ENCODE results near the gene ANK3.

Gene ANK3

DNA sequence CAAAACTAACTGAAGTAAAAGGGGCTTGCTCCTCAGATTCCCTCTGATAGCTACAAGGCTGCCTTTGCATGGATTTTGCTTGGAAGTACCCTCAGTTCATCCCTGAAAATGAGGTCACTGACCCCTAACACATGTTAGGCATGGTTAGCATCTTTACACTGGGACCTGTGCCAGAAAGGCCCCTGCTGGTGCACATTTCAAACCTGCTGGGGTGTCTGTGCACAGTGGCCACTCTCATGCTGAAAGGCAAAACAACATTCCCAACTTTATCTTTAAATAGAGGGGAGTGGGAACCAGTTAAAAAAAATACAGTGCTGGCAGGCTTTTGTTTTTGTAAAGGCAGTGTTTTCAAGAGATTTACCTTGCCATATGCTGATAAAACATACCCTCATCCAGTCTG is 99.1 kb downstream of the ANK3 start:
- peaks cover 0 to 9% of the 10 kb centered on the region in 2 donors for H3K4me1 ChIP-seq (ENCODE audit: control insufficient read depth in 1 of 2, insufficient read depth in 2 of 2, low read length in 2 of 2)
- H3K36me3 ChIP-seq (ENCODE audit: control insufficient read depth in 1 of 2, insufficient read depth in 2 of 2, low read length in 2 of 2), result no peaks in the 10 kb centered on the region
- H3K27me3 ChIP-seq (ENCODE audit: low read depth, low read length), result no peaks in the 10 kb centered on the region
- H3K9me3 ChIP-seq (ENCODE audit: control insufficient read depth in 1 of 2, low read length in 2 of 2), result no peaks in the 10 kb centered on the region
- H3K4me3 ChIP-seq (ENCODE audit: low read depth in 1 of 2, low read length in 2 of 2), result no peak overlapping the region
- H3K27ac ChIP-seq (ENCODE audit: low read length), result no peak overlapping the region

DNA sequence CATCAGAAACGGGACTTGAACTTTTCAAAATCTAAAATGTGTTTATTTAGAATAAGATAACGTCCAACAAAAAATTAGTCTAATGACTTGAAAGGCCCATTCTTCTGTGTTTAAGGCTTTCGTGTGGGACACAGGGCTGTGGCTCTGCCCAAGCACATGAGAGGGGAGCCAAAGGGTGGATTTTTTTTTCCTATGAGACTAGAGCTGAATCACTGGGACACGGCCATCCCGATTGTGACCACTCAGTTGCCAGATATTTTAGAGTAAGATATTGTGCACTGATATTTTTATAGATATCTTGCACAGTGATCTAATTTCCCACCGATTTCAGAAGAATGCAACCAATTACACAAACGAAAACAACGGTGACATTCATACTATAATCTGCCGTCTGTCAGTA is 99.9 kb downstream of the ANK3 start:
- Histone ChIP-seq H3K36me3 (ENCODE audit: control insufficient read depth in 1 of 2, insufficient read depth in 2 of 2, low read length in 2 of 2) (no peaks in the 10 kb centered on the region), H3K4me3 (ENCODE audit: low read depth in 1 of 2, low read length in 2 of 2) (no peak overlapping the region), H3K9me3 (ENCODE audit: control insufficient read depth in 1 of 2, low read length in 2 of 2) (no peaks in the 10 kb centered on the region), H3K27ac (ENCODE audit: low read length) (no peak overlapping the region), H3K27me3 (ENCODE audit: low read depth, low read length) (no peaks in the 10 kb centered on the region), H3K4me1 (ENCODE audit: control insufficient read depth in 1 of 2, insufficient read depth in 2 of 2, low read length in 2 of 2) (peaks cover 0 to 9% of the 10 kb centered on the region in 2 donors)

DNA sequence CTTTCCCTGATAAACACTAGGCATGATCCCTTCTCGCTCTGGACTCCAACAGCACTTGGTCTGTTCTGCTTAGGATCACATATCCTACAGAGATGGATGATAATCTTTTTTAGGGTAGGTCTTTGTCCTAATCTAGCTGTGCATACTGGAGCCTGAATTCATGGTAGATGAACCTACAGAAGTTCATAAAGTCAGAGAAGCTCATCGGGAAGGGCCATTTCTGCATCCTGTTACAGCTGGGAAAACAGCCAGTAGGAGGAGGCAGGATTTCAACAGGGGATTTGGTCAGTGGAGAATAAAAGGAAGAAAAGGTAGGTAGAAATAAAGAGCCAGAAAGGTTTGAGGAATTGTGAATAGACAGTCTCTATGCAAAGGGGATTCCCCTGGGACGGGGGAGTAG is 101.4 kb downstream of the ANK3 start:
- no peaks in the 10 kb centered on the region for H3K27me3 ChIP-seq (ENCODE audit: low read depth, low read length)
- no peaks in the 10 kb centered on the region for H3K36me3 ChIP-seq (ENCODE audit: control insufficient read depth in 1 of 2, insufficient read depth in 2 of 2, low read length in 2 of 2)
- H3K9me3 ChIP-seq (ENCODE audit: control insufficient read depth in 1 of 2, low read length in 2 of 2), result no peaks in the 10 kb centered on the region
- H3K27ac ChIP-seq (ENCODE audit: low read length), result no peak overlapping the region
- peaks cover 0 to 9% of the 10 kb centered on the region in 2 donors for H3K4me1 ChIP-seq (ENCODE audit: control insufficient read depth in 1 of 2, insufficient read depth in 2 of 2, low read length in 2 of 2)
- no peak overlapping the region for H3K4me3 ChIP-seq (ENCODE audit: low read depth in 1 of 2, low read length in 2 of 2)

DNA sequence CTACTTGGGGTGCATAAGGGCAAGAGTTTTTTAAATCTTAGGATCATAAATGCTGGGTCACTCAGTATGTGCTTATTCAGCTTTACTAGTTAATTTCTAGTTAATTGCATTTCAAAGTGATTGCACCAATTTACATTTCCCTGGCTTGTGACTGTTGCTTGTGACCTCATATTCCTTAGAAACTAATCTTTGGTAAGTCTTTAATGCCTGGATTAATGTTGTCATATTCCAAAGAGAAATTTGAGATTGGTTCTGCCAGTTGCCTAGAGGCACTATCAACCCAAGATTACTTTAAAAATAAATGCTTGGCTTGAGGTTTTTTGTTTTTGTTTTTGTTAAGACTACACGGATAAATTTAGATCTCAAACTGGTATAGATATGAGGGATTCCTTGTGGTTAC is 103.1 kb downstream of the ANK3 start:
- Histone ChIP-seq H3K27me3 (ENCODE audit: low read depth, low read length) (no peaks in the 10 kb centered on the region), H3K36me3 (ENCODE audit: control insufficient read depth in 1 of 2, insufficient read depth in 2 of 2, low read length in 2 of 2) (no peaks in the 10 kb centered on the region), H3K4me1 (ENCODE audit: control insufficient read depth in 1 of 2, insufficient read depth in 2 of 2, low read length in 2 of 2) (peaks cover 0 to 9% of the 10 kb centered on the region in 2 donors), H3K4me3 (ENCODE audit: low read depth in 1 of 2, low read length in 2 of 2) (no peak overlapping the region), H3K9me3 (ENCODE audit: control insufficient read depth in 1 of 2, low read length in 2 of 2) (no peaks in the 10 kb centered on the region), H3K27ac (ENCODE audit: low read length) (no peak overlapping the region)

DNA sequence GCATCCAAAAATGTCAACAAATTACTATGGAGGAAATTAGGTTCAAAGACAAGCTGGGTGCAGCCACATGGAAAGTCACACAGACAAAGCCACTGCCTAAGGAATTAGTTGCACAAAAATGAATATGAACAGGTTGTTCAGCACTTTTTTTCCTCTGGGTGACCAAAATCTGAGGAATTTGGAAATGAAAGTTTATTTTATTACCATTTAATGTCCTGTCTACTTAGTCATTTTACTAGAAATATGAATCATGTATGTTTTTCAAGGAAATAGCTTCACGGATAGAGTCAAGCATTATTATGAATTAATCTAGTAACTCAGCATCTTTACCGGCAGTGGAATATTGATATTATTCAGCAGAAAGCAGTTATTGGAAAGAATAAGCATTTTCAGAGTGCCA is 106.3 kb downstream of the ANK3 start:
- no peaks in the 10 kb centered on the region for H3K9me3 ChIP-seq (ENCODE audit: control insufficient read depth in 1 of 2, low read length in 2 of 2)
- H3K27me3 ChIP-seq (ENCODE audit: low read depth, low read length), result no peaks in the 10 kb centered on the region
- peaks cover 0 to 4% of the 10 kb centered on the region in 2 donors for H3K4me1 ChIP-seq (ENCODE audit: control insufficient read depth in 1 of 2, insufficient read depth in 2 of 2, low read length in 2 of 2)
- H3K4me3 ChIP-seq (ENCODE audit: low read depth in 1 of 2, low read length in 2 of 2), result no peak overlapping the region
- H3K27ac ChIP-seq (ENCODE audit: low read length), result no peak overlapping the region
- H3K36me3 ChIP-seq (ENCODE audit: control insufficient read depth in 1 of 2, insufficient read depth in 2 of 2, low read length in 2 of 2), result no peaks in the 10 kb centered on the region

DNA sequence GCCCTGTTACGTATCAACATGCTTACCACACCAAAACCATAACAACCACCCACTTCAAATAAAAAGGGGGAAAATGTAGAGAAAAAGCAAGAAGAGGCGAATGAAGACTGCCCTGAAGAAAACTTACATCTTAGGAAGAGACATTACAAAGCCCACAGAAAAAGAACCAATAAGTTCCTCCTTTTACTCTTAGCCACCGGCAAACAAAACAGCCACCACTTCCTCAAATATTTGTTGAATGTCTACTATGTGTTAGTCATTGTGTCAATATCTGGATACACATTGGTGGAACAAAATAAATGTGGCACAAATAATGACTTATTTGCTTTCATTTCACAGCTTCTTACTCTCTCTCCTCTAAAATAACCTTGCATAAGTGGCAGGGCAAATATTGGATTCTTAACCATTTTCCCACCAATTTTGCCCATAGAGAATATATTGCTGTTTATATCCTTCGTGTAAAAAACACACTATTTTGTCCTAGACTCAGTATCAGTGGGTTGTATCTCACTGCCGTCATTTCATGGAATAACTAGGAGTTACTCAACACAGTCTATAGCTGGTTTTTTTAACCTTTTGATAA is 106.8 kb downstream of the ANK3 start:
- H3K36me3 ChIP-seq (ENCODE audit: control insufficient read depth in 1 of 2, insufficient read depth in 2 of 2, low read length in 2 of 2), result peaks cover 0 to 5% of the 10 kb centered on the region in 2 donors
- no peaks in the 10 kb centered on the region for H3K9me3 ChIP-seq (ENCODE audit: control insufficient read depth in 1 of 2, low read length in 2 of 2)
- no peak overlapping the region for H3K27ac ChIP-seq (ENCODE audit: low read length)
- no peaks in the 10 kb centered on the region for H3K4me1 ChIP-seq (ENCODE audit: control insufficient read depth in 1 of 2, insufficient read depth in 2 of 2, low read length in 2 of 2)
- H3K27me3 ChIP-seq (ENCODE audit: low read depth, low read length), result no peaks in the 10 kb centered on the region
- H3K4me3 ChIP-seq (ENCODE audit: low read depth in 1 of 2, low read length in 2 of 2), result no peak overlapping the region

DNA sequence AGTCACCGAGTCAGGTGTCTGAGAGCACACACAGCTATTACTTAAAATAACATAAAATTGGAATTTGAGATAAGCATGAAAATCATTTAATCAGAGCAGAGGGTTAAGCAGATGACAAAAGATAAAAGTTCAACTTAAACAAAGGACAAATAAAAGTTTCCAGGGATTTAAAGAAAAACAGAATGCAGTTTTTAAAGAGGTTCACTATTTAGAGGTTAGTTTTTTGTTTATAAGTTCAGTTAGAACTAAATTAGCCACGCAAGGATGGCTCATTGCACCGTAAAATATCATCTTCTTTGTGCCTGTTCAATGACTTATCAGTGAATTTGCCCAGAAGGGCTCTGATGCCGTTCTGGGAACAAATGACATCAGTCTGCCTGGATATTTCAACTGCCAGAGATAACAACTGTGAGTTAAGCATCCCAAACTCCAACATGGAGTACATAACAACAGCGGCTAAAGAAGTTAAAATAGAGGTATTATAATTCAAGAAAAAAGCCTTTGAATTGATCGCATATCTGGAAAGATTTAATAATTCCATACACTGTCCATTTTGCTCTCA is 107.8 kb downstream of the ANK3 start:
- Histone ChIP-seq H3K9me3 (ENCODE audit: control insufficient read depth in 1 of 2, low read length in 2 of 2) (no peaks in the 10 kb centered on the region), H3K27ac (ENCODE audit: low read length) (no peak overlapping the region), H3K4me1 (ENCODE audit: control insufficient read depth in 1 of 2, insufficient read depth in 2 of 2, low read length in 2 of 2) (no peaks in the 10 kb centered on the region)

DNA sequence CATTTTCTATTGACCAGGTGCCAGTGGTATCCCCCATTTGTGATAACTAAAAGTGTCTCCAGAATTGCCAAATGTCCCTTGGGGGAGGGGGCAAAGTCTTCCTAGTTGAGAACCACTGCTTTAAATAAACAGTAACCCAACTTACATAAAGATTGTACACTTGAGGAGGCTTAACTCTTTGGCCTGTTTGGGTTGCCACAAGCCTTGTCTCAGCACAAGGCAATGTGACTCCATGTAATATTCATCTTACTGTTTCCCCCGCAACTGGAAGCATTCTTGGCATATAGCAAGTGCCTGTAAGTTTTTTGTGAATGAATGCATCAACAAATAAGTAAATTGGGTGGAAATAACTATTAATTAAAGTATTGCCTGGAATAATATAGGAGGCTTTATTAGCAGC is 108.3 kb downstream of the ANK3 start:
- peaks cover 0 to 10% of the 10 kb centered on the region in 2 donors for H3K36me3 ChIP-seq (ENCODE audit: control insufficient read depth in 1 of 2, insufficient read depth in 2 of 2, low read length in 2 of 2)
- no peaks in the 10 kb centered on the region for H3K9me3 ChIP-seq (ENCODE audit: control insufficient read depth in 1 of 2, low read length in 2 of 2)
- H3K4me1 ChIP-seq (ENCODE audit: control insufficient read depth in 1 of 2, insufficient read depth in 2 of 2, low read length in 2 of 2), result no peaks in the 10 kb centered on the region
- H3K4me3 ChIP-seq (ENCODE audit: low read depth in 1 of 2, low read length in 2 of 2), result no peak overlapping the region
- no peaks in the 10 kb centered on the region for H3K27me3 ChIP-seq (ENCODE audit: low read depth, low read length)
- no peak overlapping the region for H3K27ac ChIP-seq (ENCODE audit: low read length)

More for the DNA sequence above, 107.8 kb downstream of the ANK3 start:
- Histone ChIP-seq H3K27me3 (ENCODE audit: low read depth, low read length) (no peaks in the 10 kb centered on the region), H3K4me3 (ENCODE audit: low read depth in 1 of 2, low read length in 2 of 2) (no peak overlapping the region), H3K36me3 (ENCODE audit: control insufficient read depth in 1 of 2, insufficient read depth in 2 of 2, low read length in 2 of 2) (peaks cover 0 to 10% of the 10 kb centered on the region in 2 donors)

DNA sequence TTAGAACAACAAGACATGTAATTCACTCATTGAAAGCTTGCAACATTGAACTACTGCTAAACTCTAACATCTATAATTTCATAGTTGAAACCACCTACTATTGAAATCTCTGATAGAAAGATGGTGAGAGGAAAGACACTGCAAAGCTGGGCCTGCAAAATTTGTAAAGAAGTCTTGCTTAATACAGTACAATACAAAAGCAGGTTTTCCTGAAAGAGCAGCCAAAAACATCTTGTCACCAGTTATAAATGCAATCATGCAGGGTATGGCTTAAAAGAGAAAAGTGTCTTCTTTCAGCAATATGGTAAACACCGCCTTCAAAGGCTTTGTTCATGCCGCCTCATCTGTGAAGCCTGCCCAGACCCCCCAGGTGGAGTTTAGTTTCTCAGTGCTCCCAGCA is 109.2 kb downstream of the ANK3 start:
- Histone ChIP-seq H3K27me3 (ENCODE audit: low read depth, low read length) (no peaks in the 10 kb centered on the region), H3K4me1 (ENCODE audit: control insufficient read depth in 1 of 2, insufficient read depth in 2 of 2, low read length in 2 of 2) (no peaks in the 10 kb centered on the region), H3K36me3 (ENCODE audit: control insufficient read depth in 1 of 2, insufficient read depth in 2 of 2, low read length in 2 of 2) (peaks cover 0 to 10% of the 10 kb centered on the region in 2 donors), H3K4me3 (ENCODE audit: low read depth in 1 of 2, low read length in 2 of 2) (no peak overlapping the region), H3K27ac (ENCODE audit: low read length) (no peak overlapping the region), H3K9me3 (ENCODE audit: control insufficient read depth in 1 of 2, low read length in 2 of 2) (no peaks in the 10 kb centered on the region)

DNA sequence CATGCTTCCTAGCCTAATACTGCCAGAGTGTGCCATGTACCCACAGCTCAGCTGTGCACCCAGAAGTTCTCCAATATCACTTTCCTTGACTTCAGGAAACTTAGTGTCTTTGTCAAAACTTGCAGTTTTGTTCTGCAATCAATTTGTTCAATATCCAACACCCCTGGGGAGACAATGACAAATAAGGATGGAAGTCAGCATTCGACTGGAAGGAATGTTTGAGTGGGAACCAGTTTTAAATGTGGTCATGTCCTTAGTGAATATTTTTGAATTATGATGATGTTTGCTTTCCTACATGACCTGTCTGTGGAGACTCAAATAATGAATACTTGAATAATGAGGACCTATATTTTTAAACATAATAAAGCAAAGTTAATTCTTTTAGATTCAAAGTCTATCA is 112.0 kb downstream of the ANK3 start:
- peaks cover 0 to 10% of the 10 kb centered on the region in 2 donors for H3K36me3 ChIP-seq (ENCODE audit: control insufficient read depth in 1 of 2, insufficient read depth in 2 of 2, low read length in 2 of 2)

DNA sequence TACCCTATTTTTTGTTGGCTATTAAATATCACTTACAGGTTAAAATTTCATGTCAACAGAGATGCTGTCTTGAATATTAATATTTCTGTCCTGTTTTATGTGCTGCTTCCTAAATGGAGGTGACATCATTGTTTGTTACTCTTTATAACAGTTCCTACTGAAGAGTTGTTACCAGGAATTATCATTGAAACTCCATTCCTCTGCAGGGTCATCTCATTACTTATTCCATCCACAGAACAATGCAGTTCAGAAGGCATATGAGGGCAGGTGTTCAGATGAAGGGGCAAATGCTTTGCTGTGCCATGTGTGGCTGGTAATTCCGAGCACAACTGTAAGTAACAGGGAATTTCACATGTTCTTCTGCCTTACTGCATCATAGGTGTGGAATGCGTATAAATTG is 113.4 kb downstream of the ANK3 start:
- Histone ChIP-seq H3K27me3 (ENCODE audit: low read depth, low read length) (no peaks in the 10 kb centered on the region), H3K4me1 (ENCODE audit: control insufficient read depth in 1 of 2, insufficient read depth in 2 of 2, low read length in 2 of 2) (peaks cover 0 to 3% of the 10 kb centered on the region in 2 donors), H3K36me3 (ENCODE audit: control insufficient read depth in 1 of 2, insufficient read depth in 2 of 2, low read length in 2 of 2) (peaks cover 0 to 10% of the 10 kb centered on the region in 2 donors), H3K27ac (ENCODE audit: low read length) (no peak overlapping the region), H3K9me3 (ENCODE audit: control insufficient read depth in 1 of 2, low read length in 2 of 2) (no peaks in the 10 kb centered on the region), H3K4me3 (ENCODE audit: low read depth in 1 of 2, low read length in 2 of 2) (no peak overlapping the region)

More for the DNA sequence above, 112.0 kb downstream of the ANK3 start:
- Histone ChIP-seq H3K27me3 (ENCODE audit: low read depth, low read length) (no peaks in the 10 kb centered on the region), H3K27ac (ENCODE audit: low read length) (no peak overlapping the region), H3K9me3 (ENCODE audit: control insufficient read depth in 1 of 2, low read length in 2 of 2) (no peaks in the 10 kb centered on the region), H3K4me1 (ENCODE audit: control insufficient read depth in 1 of 2, insufficient read depth in 2 of 2, low read length in 2 of 2) (peaks cover 0 to 3% of the 10 kb centered on the region in 2 donors), H3K4me3 (ENCODE audit: low read depth in 1 of 2, low read length in 2 of 2) (no peak overlapping the region)

Measured in muscle layer of duodenum (tissue), 2 donors.